Fibroblast of the conjunctiva (primary cell): ENCODE data around the gene FREM2.

Experiments used
- DNase-seq: peaks from one replicate; pipeline ENCODE4 v3.0.0-alpha.2; 2010; ENCODE audit warnings: low read depth

The FREM2 gene

GRCh38 chr13:38897521-38897920 lies 210.6 kb downstream of the FREM2 start:
- DNase-seq = no peak

GRCh38 chr13:38898481-38898880 lies 211.6 kb downstream of the FREM2 start:
- DNase-seq = no peak

DNA sequence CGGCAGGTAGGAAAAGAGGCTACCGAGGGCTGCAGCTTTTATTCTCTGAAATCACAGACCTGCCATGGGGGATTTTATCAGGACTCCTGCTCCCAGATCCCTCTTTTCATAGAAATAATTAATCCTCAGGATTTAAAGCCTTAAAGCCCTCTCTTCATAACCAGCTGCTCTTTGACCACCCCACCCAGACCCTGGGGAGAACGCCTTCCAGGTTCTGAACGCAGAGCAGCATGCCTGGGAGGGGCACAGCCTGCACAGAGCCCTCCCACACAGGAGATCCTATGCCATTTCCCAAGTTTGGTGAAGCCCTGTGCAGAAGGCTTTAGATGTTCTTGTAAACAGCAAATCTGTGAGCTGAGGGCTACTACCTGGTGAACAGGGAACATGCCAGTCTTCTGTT lies 212.7 kb downstream of the FREM2 start:
- DNase-seq = no peak

- no peak for DNase-seq
Measured at GRCh38 chr13:38900188-38900587, 213.3 kb downstream of the FREM2 start.

GRCh38 chr13:38902551-38902950 lies 215.7 kb downstream of the FREM2 start:
- no peak for DNase-seq

- DNase-seq = no peak
Measured at GRCh38 chr13:38905081-38905480, 218.2 kb downstream of the FREM2 start.

DNA sequence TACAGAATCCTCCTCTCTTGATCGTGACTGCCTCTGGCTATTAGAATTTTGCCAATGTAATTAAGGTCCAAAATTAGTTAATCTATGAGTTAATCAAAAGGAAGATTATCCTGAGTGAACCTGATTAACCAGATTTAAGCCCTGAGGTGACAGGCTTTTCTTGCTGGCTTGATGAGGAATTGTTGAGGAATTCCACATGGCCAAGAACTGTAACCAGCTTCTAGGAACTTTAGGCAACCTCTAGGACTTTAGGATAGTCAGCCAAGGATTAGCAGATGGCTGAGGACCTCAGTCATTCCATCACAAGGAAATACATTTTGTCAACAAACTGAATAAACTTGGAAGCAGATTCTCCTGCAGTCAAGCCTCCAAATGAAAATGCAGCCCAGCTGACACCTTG lies 219.0 kb downstream of the FREM2 start:
- no peak for DNase-seq

GRCh38 chr13:38908574-38908973 lies 221.7 kb downstream of the FREM2 start:
- DNase-seq = no peak

GRCh38 chr13:38914070-38914469 lies 227.2 kb downstream of the FREM2 start:
- no peak for DNase-seq

- DNase-seq = no peak
Measured at GRCh38 chr13:38921081-38921480, 234.2 kb downstream of the FREM2 start.

DNA sequence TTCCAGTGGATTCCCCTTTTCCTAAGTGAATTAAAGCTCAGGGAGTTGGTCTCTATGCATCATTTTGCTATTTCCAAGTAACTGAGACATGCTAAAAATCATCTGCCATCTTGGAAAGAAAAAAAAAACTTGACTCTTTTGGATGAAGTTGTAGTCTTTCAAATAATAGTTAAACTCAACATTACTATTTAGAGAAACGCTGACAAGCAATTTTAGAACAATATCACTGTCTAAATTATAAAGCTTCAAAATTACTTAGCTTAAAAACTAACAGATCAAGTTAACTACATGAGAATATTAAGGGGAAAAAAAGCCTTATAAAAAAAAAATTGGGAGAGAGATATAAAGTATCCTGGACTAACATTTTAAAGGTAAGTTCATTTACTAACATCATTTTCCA lies 235.3 kb downstream of the FREM2 start:
- DNase-seq = no peak

- DNase-seq = no peak
Measured at GRCh38 chr13:38933786-38934185, 246.9 kb downstream of the FREM2 start.
